D721Med (cell line): ENCODE data around the gene TRANK1.
"Not testable (repeated sequence)": the region's sequence is repeated elsewhere in the genome, so short reads cannot be mapped to it uniquely, and the experiment has no call there.

Experiments used
- DNase-seq: peaks from one replicate; pipeline ENCODE4 v3.0.0; 2011; ENCODE audit warnings: low spot score; ENCODE audit not compliant: insufficient read length
- FAIRE-seq: peaks from 2 replicates; lab custom pipeline; 2011; peaks lifted over from hg19 to GRCh38; lab: Jason Lieb, UNC
- CTCF ChIP-seq: IDR thresholded peaks from 2 replicates; pipeline ENCODE4 v1.5.1; 2012; ENCODE audit warnings: mild to moderate bottlenecking, control low read depth; ENCODE audit not compliant: insufficient read depth; ENCODE audit errors: missing control alignments

Gene TRANK1

GRCh38 chr3:36890261-36890660 lies 54.6 kb downstream of the TRANK1 start:
- no peak for DNase-seq
- no peak for FAIRE-seq
- TF ChIP-seq CTCF, result no peak

- no peak for FAIRE-seq
- TF ChIP-seq CTCF, result no peak
- no peak for DNase-seq
Measured at GRCh38 chr3:36881735-36882134, 63.1 kb downstream of the TRANK1 start.

GRCh38 chr3:36879842-36880241 lies 65.0 kb downstream of the TRANK1 start:
- DNase-seq, FAIRE-seq: not testable (repeated sequence)

GRCh38 chr3:36877930-36878685 lies 66.7 kb downstream of the TRANK1 start:
- no peak for TF ChIP-seq CTCF
- FAIRE-seq (no peak), DNase-seq (no peak)

GRCh38 chr3:36876181-36876936 lies 68.5 kb downstream of the TRANK1 start:
- no peak for FAIRE-seq
- DNase-seq, result no peak
- no peak for TF ChIP-seq CTCF

- DNase-seq (no peak), FAIRE-seq (no peak)
- TF ChIP-seq CTCF, result no peak
Measured at GRCh38 chr3:36875397-36875796, 69.5 kb downstream of the TRANK1 start.

GRCh38 chr3:36874424-36874823 lies 70.4 kb downstream of the TRANK1 start:
- DNase-seq (no peak), FAIRE-seq (no peak)
- TF ChIP-seq CTCF, result no peak
